ENCODE results near the gene CHRND.

DNA sequence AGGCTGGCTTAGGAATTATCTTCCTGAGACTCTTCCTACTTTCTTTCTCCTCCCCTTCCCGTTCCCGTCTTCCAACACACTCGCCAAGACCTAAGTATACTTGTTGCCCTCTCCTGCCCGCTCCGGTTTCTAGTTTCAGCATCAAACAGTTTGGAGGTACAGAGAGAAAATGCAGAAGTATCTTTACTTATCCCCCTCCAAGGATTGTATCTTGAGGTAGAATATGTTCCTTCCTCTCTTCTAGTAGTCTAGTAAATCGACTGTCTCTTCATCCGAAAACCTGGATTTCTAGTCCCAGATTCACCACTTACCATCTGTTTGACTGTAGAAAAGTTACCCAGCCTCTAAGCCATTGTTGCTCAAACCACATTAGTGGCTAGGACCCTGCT is 25.3 kb downstream of the CHRND start:
- TF ChIP-seq, protein P1, sequence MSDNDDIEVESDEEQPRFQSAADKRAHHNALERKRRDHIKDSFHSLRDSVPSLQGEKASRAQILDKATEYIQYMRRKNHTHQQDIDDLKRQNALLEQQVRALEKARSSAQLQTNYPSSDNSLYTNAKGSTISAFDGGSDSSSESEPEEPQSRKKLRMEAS (IDR thresholded peaks at IDR 0.05): no peak
- TF ChIP-seq FOXM1 (IDR thresholded peaks at IDR 0.05; ENCODE audit: borderline replicate concordance, low read depth) (no peak), REST (IDR thresholded peaks at IDR 0.05; ENCODE audit: low read depth) (no peak), EP300 (IDR thresholded peaks at IDR 0.05; ENCODE audit: borderline replicate concordance) (no peak), TEAD4 (IDR thresholded peaks at IDR 0.05) (no peak), TAF1 (IDR thresholded peaks at IDR 0.05; ENCODE audit: low read depth) (no peak), YY1 (IDR thresholded peaks at IDR 0.05; ENCODE audit: low read depth) (no peak), CREB1 (IDR thresholded peaks at IDR 0.05; ENCODE audit: low read depth) (no peak), NFIC (IDR thresholded peaks at IDR 0.05) (no peak), RAD21 (IDR thresholded peaks at IDR 0.05; ENCODE audit: low read depth) (no peak), EGR1 (IDR thresholded peaks at IDR 0.05) (no peak), CEBPB (IDR thresholded peaks at IDR 0.05) (no peak), ZBTB7A (IDR thresholded peaks at IDR 0.05; ENCODE audit: low read depth) (no peak), TCF12 (IDR thresholded peaks at IDR 0.05; ENCODE audit: low read depth) (no peak)
